ENCODE data around the gene MSN.

DNA sequence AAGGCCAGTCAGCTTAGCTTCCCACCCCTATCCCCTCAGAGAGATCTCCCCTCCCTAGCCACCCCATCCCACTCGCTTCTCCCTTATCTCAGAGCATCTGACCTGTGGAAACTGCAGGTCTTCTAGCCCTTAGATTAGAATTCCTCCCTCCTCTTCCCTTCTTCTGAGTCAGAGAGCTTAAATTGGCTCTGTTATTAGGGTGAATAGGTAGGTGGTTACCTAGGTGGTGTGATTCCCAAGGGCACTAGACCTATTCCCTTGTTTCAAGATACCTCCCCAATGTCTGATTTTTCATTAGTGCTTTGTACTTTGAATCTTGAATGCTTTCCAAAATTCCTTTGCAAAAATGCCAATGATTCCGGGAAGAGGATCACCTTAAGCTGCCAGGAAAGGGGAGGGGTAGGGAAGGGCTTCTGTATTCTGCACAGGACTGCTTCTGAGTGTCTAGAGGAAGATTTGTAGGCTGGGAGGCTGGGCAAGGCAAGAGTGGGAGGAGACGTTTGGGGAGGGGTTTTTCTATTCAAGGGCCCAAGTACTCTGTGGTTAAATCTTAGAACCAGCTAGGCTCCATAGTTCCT, 24.5 kb upstream of the MSN start:
- TF ChIP-seq, protein P1, sequence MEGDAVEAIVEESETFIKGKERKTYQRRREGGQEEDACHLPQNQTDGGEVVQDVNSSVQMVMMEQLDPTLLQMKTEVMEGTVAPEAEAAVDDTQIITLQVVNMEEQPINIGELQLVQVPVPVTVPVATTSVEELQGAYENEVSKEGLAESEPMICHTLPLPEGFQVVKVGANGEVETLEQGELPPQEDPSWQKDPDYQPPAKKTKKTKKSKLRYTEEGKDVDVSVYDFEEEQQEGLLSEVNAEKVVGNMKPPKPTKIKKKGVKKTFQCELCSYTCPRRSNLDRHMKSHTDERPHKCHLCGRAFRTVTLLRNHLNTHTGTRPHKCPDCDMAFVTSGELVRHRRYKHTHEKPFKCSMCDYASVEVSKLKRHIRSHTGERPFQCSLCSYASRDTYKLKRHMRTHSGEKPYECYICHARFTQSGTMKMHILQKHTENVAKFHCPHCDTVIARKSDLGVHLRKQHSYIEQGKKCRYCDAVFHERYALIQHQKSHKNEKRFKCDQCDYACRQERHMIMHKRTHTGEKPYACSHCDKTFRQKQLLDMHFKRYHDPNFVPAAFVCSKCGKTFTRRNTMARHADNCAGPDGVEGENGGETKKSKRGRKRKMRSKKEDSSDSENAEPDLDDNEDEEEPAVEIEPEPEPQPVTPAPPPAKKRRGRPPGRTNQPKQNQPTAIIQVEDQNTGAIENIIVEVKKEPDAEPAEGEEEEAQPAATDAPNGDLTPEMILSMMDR (IDR thresholded peaks at IDR 0.05 in 4 of 5, conservative IDR thresholded peaks at IDR 0.05 in 1 of 5) = no peak
- TF ChIP-seq POLR2A (IDR thresholded peaks at IDR 0.05) = no peak

All from gastrocnemius medialis (tissue), 4 donors.